HG03575 (cell line): ENCODE measurements around the gene OR6Y1.

Source experiments
- ATAC-seq: cut with Tn5 transposase; IDR thresholded peaks from one replicate; pipeline ENCODE4 v1.9.1; 2021; ENCODE audit not compliant: unreplicated experiment, insufficient number of reproducible peaks, low FRiP score; ENCODE audit errors: extremely low read depth

The OR6Y1 gene

DNA sequence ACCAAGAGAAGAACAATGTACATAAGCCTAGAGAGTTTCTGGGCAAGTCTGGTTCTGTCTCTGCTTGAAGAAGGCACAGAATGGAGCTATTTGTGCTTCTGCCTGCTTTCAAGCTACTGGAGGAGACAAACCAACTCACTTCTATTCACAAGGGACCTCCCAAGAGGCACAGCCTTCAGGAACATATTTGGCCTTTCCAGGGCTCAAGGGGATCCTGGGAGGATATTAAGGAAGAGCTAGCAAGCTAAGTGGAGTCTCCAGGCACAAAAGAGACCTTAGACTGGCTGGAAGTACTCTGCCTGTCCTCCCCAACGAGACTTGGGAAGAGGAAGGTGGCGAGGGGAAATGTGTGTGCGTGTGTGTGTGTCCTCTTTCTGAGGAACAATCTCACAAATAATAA, at the start of gene OR6Y1:
OR6Y1 (minus strand) TSS at position 54 of the 400 bp plus-strand sequence. CDS start 6,300 bp downstream, outside the sequence.
- ATAC-seq: no peak

DNA sequence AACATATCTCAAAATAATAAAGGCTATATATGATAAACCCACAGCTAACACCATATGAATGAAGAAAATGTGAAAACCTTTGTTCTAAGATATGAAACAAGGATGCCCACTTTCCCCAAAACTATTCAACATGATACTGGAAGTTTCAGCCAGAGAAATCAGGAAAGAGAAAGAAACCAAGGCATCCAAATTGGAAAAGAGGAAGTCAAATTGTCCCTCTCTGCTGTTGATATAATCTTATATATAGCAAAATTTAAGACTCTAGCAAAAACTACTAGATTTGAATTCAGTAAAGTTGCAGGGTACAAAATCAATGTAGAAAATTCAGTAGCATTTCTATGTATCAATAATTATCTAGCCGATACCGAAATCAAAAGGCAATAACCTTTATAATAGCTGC, 46.5 kb upstream of the OR6Y1 start:
- no peak for ATAC-seq

DNA sequence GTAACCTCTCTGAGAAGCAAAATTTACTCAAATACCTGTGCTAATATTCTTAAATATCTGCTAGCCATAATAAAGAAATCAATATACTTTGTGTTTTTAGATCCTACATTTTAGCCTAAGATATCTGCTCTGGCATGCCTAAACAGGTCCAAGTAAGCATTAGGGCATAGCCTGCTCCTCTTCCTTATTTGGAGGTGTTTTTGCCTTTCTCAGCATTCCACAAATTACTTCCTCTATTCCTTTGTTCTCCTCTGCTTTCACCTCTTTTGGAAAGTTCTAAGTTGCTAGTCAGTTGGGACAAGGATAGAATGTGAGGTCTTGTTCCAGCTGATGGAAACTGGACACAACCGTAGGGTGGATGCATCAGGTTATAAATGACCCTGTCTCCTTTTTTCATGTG, 32.7 kb upstream of the OR6Y1 start:
- no peak for ATAC-seq

DNA sequence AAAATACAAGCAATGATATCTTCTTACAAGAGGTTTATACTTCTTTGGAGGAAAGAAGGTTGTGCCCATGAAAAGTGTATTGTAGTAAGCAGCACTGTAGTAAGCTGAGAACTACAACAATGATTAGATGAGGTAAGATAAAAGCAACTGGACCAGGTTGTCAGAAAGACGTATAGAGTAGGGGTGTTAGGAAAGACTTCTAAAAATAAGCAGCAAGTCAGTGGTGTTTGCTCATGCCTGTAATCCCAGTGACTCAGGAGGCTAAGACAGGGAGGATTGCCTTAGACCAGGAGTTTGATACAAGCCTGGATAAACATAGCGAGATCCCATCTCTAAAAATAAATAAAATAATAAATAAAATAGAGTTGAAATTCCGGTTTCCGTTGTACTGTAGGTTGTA, 29.8 kb upstream of the OR6Y1 start:
- ATAC-seq: no peak

DNA sequence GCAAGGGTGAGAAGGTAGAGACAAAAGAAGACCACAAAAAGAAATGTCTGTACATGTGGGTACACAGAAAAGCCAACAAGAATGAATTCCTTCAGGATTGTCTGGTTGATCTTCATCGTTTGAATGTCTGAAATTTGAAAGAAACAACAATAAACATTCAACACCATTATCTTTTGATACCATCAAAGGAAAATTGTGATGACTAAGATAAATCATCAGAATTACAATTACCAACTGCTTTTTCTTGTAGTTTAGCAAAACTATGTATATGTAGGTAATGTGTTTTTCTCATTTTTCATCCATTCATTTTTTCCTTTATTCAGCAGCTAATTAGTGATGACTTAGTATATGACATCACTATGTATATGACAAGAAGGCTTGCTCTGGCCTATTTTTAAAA, 25.5 kb upstream of the OR6Y1 start, which contains the start of gene OR10X1:
OR10X1 (minus strand) TSS at position 167 of the 400 bp plus-strand sequence; CDS start at position 167, 0 bp downstream.
- no peak for ATAC-seq

- no peak for ATAC-seq
Observed at GRCh38 chr1:158577561-158577960, 23.4 kb upstream of the OR6Y1 start.

- ATAC-seq: no peak
Observed at GRCh38 chr1:158572226-158572625, 18.0 kb upstream of the OR6Y1 start.

DNA sequence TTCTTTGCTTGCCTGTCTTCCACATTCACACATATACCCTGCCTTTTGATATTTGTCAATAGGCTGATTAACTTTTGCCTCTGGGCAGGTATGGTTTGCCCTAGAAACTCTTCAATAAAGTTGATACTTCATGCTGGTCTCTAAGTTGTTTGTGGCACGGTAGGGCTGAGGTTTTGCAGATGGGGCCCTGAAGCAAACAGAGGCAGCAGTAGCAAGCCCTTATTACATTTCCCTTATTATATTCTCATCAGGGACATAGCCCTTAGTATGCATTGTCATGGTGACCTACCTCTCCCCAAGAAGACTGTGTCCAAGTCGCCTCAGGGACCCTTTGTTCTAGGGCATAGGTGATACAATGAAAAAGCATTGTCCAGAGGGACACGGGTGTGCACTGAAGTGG, 16.3 kb upstream of the OR6Y1 start, which contains the start of gene OR6P1:
OR6P1 (minus strand) TSS at position 101 of the 400 bp plus-strand sequence. CDS start 6,976 bp downstream, outside the sequence.
- ATAC-seq: no peak

- no peak for ATAC-seq
Observed at GRCh38 chr1:158564608-158565007, 10.4 kb upstream of the OR6Y1 start.

GRCh38 chr1:158563853-158564252, 9.6 kb upstream of the OR6Y1 start:
- no peak for ATAC-seq

DNA sequence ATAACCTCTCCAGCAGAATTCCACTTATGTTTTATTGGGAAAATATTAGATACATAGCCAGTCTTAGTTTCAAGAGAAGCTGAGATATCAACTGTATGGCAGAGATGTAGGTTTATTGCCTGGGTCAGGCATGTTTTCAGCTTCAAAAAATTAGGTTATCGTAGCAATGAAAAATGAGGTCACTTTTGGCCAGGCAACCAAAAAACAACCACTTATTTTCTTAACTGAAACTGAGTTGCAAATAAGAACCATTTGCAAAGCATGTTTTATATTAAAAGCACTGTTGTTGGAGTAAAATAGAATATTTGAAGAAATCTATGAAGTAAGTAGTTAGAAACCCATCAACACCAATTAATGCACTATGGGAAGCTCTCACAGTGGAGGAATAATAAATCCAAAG, 5.5 kb upstream of the OR6Y1 start:
- no peak for ATAC-seq

DNA sequence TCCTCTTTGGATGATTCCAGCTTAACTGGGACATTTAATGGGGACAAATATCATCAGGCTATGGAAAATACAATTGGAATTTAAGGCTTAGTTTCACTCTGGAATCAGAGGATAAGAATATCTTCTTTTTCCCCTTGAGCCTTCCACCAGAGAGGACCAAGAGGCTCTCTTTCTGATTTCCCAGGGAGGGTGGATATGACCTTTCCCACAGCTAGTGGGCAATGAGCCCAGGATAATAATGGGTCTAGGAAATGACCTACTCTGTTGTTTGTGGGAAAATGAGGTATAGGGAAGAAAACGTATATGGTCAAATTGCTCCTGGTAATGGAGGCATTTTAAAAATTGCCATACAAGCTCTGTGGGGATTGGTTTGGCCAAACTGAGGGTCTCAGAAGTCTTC, 1.9 kb downstream of the OR6Y1 start:
- no peak for ATAC-seq

DNA sequence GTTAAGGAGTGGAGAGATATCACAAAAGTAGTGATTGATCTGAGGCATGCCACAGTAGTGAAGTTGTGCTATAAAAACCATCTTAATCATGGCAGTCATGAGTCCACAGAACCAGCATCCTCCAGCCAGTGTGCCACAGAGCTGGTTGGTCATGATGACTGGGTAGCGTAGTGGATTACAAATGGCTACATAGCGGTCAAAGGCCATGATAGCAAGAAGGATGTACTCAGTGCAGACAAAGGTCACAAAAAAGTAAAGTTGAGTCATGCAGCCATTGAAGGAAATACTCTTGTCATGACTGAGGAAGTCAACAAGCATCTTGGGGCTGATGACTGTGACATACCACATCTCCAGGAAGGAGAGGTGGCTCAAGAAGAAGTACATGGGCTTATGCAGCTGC, 6.7 kb downstream of the OR6Y1 start:
- ATAC-seq: no peak

- no peak for ATAC-seq
Observed at GRCh38 chr1:158537609-158538008, 16.6 kb downstream of the OR6Y1 start.

- no peak for ATAC-seq
Observed at GRCh38 chr1:158534496-158534895, 19.7 kb downstream of the OR6Y1 start.

- no peak for ATAC-seq
Observed at GRCh38 chr1:158527190-158527815, 26.9 kb downstream of the OR6Y1 start.

GRCh38 chr1:158521666-158522058, 32.5 kb downstream of the OR6Y1 start:
- ATAC-seq: no peak

- ATAC-seq: no peak
Observed at GRCh38 chr1:158520955-158521665, 33.1 kb downstream of the OR6Y1 start.

- no peak for ATAC-seq
Observed at GRCh38 chr1:158520021-158520420, 34.2 kb downstream of the OR6Y1 start.

GRCh38 chr1:158516966-158517365, 37.2 kb downstream of the OR6Y1 start:
- no peak for ATAC-seq
